ENCODE results near the gene TTC23L. TPM values are rescaled to one million over a fixed set of nuclear protein-coding genes. Genes with fewer than 3 reads are reported as not detected.

TTC23L gene
- total and polyA plus RNA-seq, 12 donors: 0.12 to 0.66 TPM; not detected in 10

GRCh38 chr5:34923694-34924461 lies 84.9 kb downstream of the TTC23L start:
- peak overlapping the region in 2 of 10 donors; percentile 1 to 20 for H3K27ac ChIP-seq
- H3K27me3 ChIP-seq: no peaks in the 10 kb centered on the region
- intact Hi-C loops (cut with DNase I): no loop called here
- ATAC-seq (peak in 3 of 8 donors; percentile 59 to 83 (median 71)), DNase-seq (no peak)
- H3K4me3 ChIP-seq: no peak overlapping the region
- WGBS, 2 donors: 51 to 58% methylated on average over 3 of the region's 3 CpGs
- peaks cover 0 to 83% (median 22%) of the 10 kb centered on the region in 9 donors for H3K36me3 ChIP-seq
- H3K9me3 ChIP-seq: no peaks in the 10 kb centered on the region
- H3K4me1 ChIP-seq: peaks cover 0 to 19% (median 5%) of the 10 kb centered on the region in 9 donors
- TF ChIP-seq CTCF (IDR thresholded peaks at IDR 0.05): no peak

DNA sequence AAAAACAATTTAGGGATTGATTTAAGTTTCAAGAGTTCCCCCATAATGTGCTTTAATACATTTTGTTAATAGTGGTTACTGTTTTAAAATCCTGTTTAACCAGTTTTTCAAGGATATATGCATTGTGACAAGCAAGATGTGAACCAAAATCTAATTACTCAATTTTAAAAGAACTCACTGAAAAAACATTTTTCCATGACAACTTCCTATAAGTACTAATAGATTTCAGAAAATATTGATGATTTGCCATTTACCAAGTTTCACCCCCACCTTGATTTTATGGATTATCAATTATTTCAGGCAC lies 85.5 kb downstream of the TTC23L start:
- peaks cover 0 to 78% (median 22%) of the 10 kb centered on the region in 9 donors for H3K36me3 ChIP-seq
- ATAC-seq: no peak
- H3K9me3 ChIP-seq: no peaks in the 10 kb centered on the region
- no peaks in the 10 kb centered on the region for H3K27me3 ChIP-seq
- TF ChIP-seq CTCF (IDR thresholded peaks at IDR 0.05): no peak
- H3K27ac ChIP-seq: peak overlapping the region in 1 of 10 donors; percentile 1
- intact Hi-C loops (cut with DNase I): no loop called here
- peaks cover 0 to 20% (median 6%) of the 10 kb centered on the region in 9 donors for H3K4me1 ChIP-seq
- no peak for DNase-seq
- no peak overlapping the region for H3K4me3 ChIP-seq

DNA sequence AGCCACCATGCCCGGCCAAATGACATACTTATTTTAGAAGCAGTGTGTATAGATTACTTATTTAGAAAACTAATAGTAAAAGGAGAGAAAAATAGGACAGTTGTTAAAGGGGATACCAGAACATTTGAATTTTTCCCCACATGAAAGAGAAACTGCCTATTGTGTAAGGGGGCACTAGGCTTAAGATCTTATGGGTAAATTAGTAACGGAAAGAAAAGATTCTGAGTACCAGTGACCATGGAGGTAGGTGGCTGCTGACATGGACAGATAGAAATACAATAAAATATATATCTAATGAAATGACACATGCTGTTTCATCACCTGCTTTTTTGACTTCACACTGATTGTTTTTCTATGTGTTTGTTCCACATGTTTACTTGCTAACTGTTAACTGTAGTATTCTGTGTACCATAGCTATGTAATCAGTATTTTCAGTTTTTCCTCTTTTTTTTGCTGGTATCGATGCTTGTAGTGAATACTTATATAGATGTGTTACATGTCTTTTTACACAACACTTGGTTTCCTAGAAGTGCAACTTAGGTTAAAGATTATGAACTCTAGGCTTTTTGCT lies 87.4 kb downstream of the TTC23L start:
- H3K36me3 ChIP-seq: peaks cover 0 to 58% (median 22%) of the 10 kb centered on the region in 9 donors
- no peak overlapping the region for H3K4me3 ChIP-seq
- ATAC-seq (no peak), DNase-seq (no peak)
- TF ChIP-seq CTCF (IDR thresholded peaks at IDR 0.05): no peak
- no peaks in the 10 kb centered on the region for H3K9me3 ChIP-seq
- H3K27me3 ChIP-seq: no peaks in the 10 kb centered on the region
- intact Hi-C loops (cut with DNase I): loop anchor here in 1 of 10 donors (5.0 kb wide), 1 partner anchor 1484 kb away; the partner anchor contains the start of gene TARS1
- H3K27ac ChIP-seq: no peak overlapping the region
- WGBS, 2 donors: 88 to 89% methylated on average over 3 of the region's 3 CpGs
- H3K4me1 ChIP-seq: peaks cover 4 to 31% (median 18%) of the 10 kb centered on the region in 9 donors

DNA sequence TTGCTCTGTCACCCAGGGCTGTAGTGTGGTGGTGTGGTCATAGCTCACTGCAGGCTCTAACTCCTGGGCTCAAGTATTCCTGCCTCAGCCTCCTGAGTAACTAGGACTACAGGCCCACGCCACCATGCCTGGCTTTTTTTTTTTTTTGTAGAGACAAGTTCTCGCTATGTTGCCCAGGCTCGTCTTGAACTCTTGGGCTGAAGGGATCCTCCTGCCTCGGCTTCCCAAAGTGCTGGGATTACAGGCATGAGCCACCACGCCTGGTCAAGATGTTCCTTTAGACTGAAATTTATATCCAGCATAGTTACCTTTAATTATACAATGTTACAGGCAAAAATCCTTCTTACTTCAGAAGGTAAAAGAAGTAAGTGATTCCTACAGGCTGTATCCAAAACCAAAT lies 88.8 kb downstream of the TTC23L start:
- no peaks in the 10 kb centered on the region for H3K27me3 ChIP-seq
- no peak for ATAC-seq
- no peaks in the 10 kb centered on the region for H3K9me3 ChIP-seq
- intact Hi-C loops (cut with DNase I): loop anchor here in 1 of 10 donors (5.0 kb wide), 1 partner anchor 1485 kb away; the partner anchor contains the start of gene TARS1
- H3K4me3 ChIP-seq: no peak overlapping the region
- no peak for DNase-seq
- peaks cover 0 to 44% (median 22%) of the 10 kb centered on the region in 9 donors for H3K36me3 ChIP-seq
- TF ChIP-seq CTCF (IDR thresholded peaks at IDR 0.05): no peak
- H3K27ac ChIP-seq: no peak overlapping the region
- WGBS, 2 donors: 96 to 97% methylated on average over 5 of the region's 5 CpGs
- peaks cover 4 to 39% (median 25%) of the 10 kb centered on the region in 9 donors for H3K4me1 ChIP-seq

All from heart right ventricle (tissue), 16 donors.